Measurements from ENCODE around the gene BOLL. TPM values are rescaled to one million over a fixed set of nuclear protein-coding genes. Genes with fewer than 3 reads are reported as not detected.

The BOLL gene
- total and polyA plus RNA-seq, 2 donors (not counting 1 experiment from before 2014, with no cell fraction given), result not detected

- DNase-seq, result no peak
- TF ChIP-seq EZH2 (IDR thresholded peaks at IDR 0.05; ENCODE audit: borderline replicate concordance, insufficient read depth, low read depth, low read length, poor library complexity, severe bottlenecking), result no peak
- TF ChIP-seq CTCF (IDR thresholded peaks at IDR 0.05), result no peak
- Mint-ChIP-seq H3K4me3 (no peak overlapping the region), H3K27ac (no peak overlapping the region), H3K4me1 (no peaks in the 10 kb centered on the region), H3K27me3 (peaks cover 16% of the 10 kb centered on the region), H3K9me3 (ENCODE audit: insufficient read depth) (no peaks in the 10 kb centered on the region)
- intact Hi-C loops (cut with micrococcal nuclease), result no loop called here
- Histone ChIP-seq H3K9ac (ENCODE audit: low read length) (no peak overlapping the region), H2AFZ (ENCODE audit: insufficient read depth, low read depth, low read length, poor library complexity, severe bottlenecking) (no peak overlapping the region), H3K27me3 (replicated peaks in 1 of 4; ENCODE audit: control extremely low read depth in 1 of 4, control insufficient read depth in 3 of 4, insufficient read depth in 4 of 4, low read length in 3 of 4) (peaks cover 0 to 6% (median 3%) of the 10 kb centered on the region in 4 experiments), H3K79me2 (ENCODE audit: control insufficient read depth, insufficient read depth, low read length) (no peaks in the 10 kb centered on the region), H3K36me3 (replicated peaks in 1 of 2; ENCODE audit: control extremely low read depth in 1 of 2, control insufficient read depth in 1 of 2, extremely low read depth in 1 of 2, insufficient read depth in 2 of 2, low read length in 1 of 2) (no peaks in the 10 kb centered on the region), H3K4me1 (ENCODE audit: control insufficient read depth in 2 of 2, insufficient read depth in 2 of 2, low read length in 2 of 2) (no peaks in the 10 kb centered on the region), H3K27ac (ENCODE audit: low read length in 2 of 2) (no peak overlapping the region), H4K20me1 (ENCODE audit: control insufficient read depth, insufficient read depth, low read length, poor library complexity, severe bottlenecking) (no peaks in the 10 kb centered on the region), H3K4me3 (ENCODE audit: control extremely low read depth in 1 of 5, extremely low read depth in 1 of 5, insufficient read depth in 1 of 5, low read depth in 2 of 5, low read length in 4 of 5) (no peak overlapping the region), H3K4me2 (replicated peaks; ENCODE audit: low read depth, low read length, poor library complexity, severe bottlenecking) (no peak overlapping the region), H3K9me3 (ENCODE audit: control extremely low read depth in 1 of 3, control insufficient read depth in 2 of 3, insufficient read depth in 1 of 3, low read length in 2 of 3) (no peaks in the 10 kb centered on the region)
- 80% methylated on average over 1 of the region's 2 CpGs for WGBS (ENCODE audit: insufficient coverage)
- ATAC-seq (ENCODE audit: low read depth), result no peak
- POLR2A ChIA-PET, result no interaction called here
- CTCF ChIA-PET, result no interaction called here
These were observed 107.6 kb downstream of the BOLL start for GRCh38 chr2:197677483-197677882.

- H3K27ac Mint-ChIP-seq, result no peak overlapping the region
- no peaks in the 10 kb centered on the region for H4K20me1 ChIP-seq (ENCODE audit: control insufficient read depth, insufficient read depth, low read length, poor library complexity, severe bottlenecking)
- no peak for ATAC-seq (ENCODE audit: low read depth)
- ChIA-PET POLR2A (no interaction called here), CTCF (no interaction called here)
- no peaks in the 10 kb centered on the region for H3K4me1 ChIP-seq (ENCODE audit: control insufficient read depth in 2 of 2, insufficient read depth in 2 of 2, low read length in 2 of 2)
- no peak for DNase-seq
- peaks cover 17% of the 10 kb centered on the region for H3K27me3 Mint-ChIP-seq
- 100% methylated on average over 1 of the region's 3 CpGs for WGBS (ENCODE audit: insufficient coverage)
- no peak overlapping the region for H3K4me3 ChIP-seq (ENCODE audit: control extremely low read depth in 1 of 5, extremely low read depth in 1 of 5, insufficient read depth in 1 of 5, low read depth in 2 of 5, low read length in 4 of 5)
- no peak overlapping the region for H3K4me2 ChIP-seq (replicated peaks; ENCODE audit: low read depth, low read length, poor library complexity, severe bottlenecking)
- H2AFZ ChIP-seq (ENCODE audit: insufficient read depth, low read depth, low read length, poor library complexity, severe bottlenecking), result no peak overlapping the region
- no peak overlapping the region for H3K27ac ChIP-seq (ENCODE audit: low read length in 2 of 2)
- H3K9me3 Mint-ChIP-seq (ENCODE audit: insufficient read depth), result no peaks in the 10 kb centered on the region
- no peaks in the 10 kb centered on the region for H3K79me2 ChIP-seq (ENCODE audit: control insufficient read depth, insufficient read depth, low read length)
- no peaks in the 10 kb centered on the region for H3K4me1 Mint-ChIP-seq
- no peaks in the 10 kb centered on the region for H3K36me3 ChIP-seq (replicated peaks in 1 of 2; ENCODE audit: control extremely low read depth in 1 of 2, control insufficient read depth in 1 of 2, extremely low read depth in 1 of 2, insufficient read depth in 2 of 2, low read length in 1 of 2)
- no peak for TF ChIP-seq CTCF (IDR thresholded peaks at IDR 0.05)
- TF ChIP-seq EZH2 (IDR thresholded peaks at IDR 0.05; ENCODE audit: borderline replicate concordance, insufficient read depth, low read depth, low read length, poor library complexity, severe bottlenecking), result no peak
- no peak overlapping the region for H3K9ac ChIP-seq (ENCODE audit: low read length)
- H3K4me3 Mint-ChIP-seq, result no peak overlapping the region
- H3K27me3 ChIP-seq (replicated peaks in 1 of 4; ENCODE audit: control extremely low read depth in 1 of 4, control insufficient read depth in 3 of 4, insufficient read depth in 4 of 4, low read length in 3 of 4), result peaks cover 0 to 6% (median 3%) of the 10 kb centered on the region in 4 experiments
- intact Hi-C loops (cut with micrococcal nuclease), result no loop called here
- no peaks in the 10 kb centered on the region for H3K9me3 ChIP-seq (ENCODE audit: control extremely low read depth in 1 of 3, control insufficient read depth in 2 of 3, insufficient read depth in 1 of 3, low read length in 2 of 3)
These were observed 108.1 kb downstream of the BOLL start for GRCh38 chr2:197677056-197677455.

Other genes starting within 250 kb of the BOLL start
- not detected in 2 replicates for gene RFTN2, start 109.7 kb downstream of the BOLL start, total RNA-seq
- not detected in 2 replicates for gene RFTN2, start 109.7 kb downstream of the BOLL start, polyA plus RNA-seq
- gene MARS2, start 80.0 kb downstream of the BOLL start, total RNA-seq, result 10.5 and 12.0 TPM in 2 replicates
- 3.1 and 5.1 TPM in 2 replicates for gene MARS2, start 80.0 kb downstream of the BOLL start, polyA plus RNA-seq
- 0.07 and 0.12 TPM in 2 replicates for gene PLCL1, start 19.3 kb upstream of the BOLL start, total RNA-seq
- 0.23 and 0.25 TPM in 2 replicates for gene PLCL1, start 19.3 kb upstream of the BOLL start, polyA plus RNA-seq

Data from B cell (primary cell).